HG02840 (cell line): ENCODE data around the gene PRSS56.

Experiments
- ATAC-seq: cut with Tn5 transposase; IDR thresholded peaks from one replicate; pipeline ENCODE4 v1.9.1; 2021; ENCODE audit warnings: mild to moderate bottlenecking, moderate library complexity, moderate number of reproducible peaks; ENCODE audit not compliant: unreplicated experiment, low FRiP score

The PRSS56 gene

DNA sequence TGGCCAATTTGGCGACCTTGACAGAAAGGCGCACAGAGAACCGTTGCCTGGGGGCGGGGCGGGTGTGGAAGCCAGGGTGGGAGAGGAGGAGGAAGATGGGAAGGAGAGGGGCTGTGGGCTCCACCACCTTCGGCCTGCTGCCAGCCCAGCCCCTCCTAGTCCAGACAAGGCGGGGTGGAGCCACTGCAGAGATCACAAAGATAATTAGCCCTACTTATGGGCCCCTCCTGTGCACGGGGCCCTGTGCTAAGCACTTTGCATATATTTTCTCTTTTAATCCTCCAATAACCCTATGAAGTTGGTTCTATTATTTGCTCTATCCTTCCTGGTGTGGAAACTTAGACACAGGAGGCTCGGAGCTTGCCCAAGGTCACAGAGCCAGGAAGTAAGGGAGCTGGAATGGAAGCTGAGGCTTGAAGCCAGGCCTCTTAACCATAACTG, 18.8 kb upstream of the PRSS56 start:
- ATAC-seq, result no peak

DNA sequence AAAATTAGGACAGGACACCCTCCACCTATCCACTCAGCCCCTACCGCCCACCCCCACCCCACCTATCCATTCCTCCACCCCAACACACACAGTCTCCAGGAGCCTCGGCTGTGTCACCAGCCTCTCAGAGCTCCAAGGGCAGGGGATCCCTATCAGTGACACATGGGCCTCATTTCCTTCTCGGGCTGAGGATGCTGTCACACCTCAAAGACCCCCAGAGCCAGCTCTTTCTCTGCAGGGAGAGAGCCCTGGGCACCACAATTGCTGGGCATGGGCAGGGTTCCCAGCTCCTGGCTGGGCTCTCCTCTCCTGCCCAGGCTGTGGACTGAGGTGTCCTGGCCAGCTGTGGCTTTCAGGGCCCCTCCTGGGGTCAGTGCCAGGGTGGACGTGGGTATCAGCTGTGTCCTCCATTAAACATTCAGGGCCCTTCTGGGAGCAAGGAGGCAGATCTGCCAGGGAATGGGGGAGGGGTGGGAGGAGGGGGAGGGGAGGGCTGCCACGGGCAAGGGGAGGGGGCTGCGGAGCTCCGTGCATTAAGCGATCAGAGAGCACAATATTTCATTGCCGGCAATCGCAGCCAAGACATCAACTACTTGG, 18.3 kb upstream of the PRSS56 start:
- no peak for ATAC-seq

DNA sequence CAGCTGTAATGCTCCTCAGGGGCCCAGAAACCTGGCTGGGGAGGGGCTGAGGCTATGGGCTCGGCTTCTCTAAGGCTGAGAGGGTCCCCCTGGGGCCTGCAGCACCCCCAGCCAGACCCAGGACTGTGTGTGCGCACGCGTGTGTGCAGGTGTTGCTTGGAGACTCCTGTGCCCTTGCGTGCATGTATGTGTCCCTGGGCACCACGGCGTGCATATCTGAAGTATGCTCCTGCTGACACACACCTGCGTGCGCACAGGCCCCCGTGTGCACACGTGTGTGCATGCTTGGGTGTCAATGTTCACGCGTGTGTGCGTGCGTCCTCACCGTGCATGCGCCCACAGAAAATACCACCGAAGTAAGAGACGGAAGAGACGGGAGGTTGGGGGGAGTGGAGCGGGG, 17.7 kb upstream of the PRSS56 start:
- no peak for ATAC-seq

DNA sequence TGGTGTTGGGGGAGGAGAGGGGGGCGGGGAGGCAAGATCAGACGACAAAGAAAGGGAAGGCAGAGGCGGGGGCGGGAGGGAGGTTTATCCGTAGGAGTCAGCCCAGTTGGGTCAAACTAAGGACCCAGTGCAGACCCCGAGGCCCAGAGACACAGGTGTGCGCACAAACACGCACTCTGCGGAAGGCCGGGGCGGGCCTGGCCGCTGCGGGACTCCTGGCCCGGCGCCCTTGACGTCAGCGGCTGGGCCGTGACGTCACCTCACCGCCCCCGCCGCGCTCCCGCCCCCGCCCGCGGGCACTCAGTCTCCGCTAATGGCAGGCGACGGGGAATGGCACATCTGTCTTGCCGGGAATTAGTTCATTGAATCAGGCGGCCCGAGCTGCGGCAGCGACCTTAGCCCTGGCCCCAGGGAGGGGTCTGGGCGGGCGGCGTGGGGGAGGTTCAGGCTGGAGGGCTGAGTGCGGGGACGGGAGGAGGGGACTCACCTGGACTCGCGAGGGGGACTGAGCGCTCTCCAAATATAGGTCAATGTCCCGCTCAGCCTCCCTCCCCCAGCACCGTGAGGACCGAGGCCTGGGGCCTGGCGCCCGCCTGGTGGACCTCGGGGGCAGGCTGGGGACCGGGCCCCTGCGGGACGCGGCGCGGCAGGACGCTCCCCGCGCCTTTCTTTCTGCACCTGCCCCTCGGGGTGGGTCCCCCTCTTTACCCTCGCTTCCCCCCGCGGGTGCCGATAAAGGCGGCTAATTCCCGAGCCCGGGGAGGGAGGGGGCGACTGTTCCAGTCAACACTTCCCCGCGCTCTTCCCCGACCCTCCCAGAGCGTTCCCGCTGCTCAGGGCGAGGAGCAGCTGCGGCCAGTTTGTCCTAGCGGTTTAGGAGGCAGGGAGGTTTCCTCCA, 17.0 kb upstream of the PRSS56 start:
- ATAC-seq, result no peak

DNA sequence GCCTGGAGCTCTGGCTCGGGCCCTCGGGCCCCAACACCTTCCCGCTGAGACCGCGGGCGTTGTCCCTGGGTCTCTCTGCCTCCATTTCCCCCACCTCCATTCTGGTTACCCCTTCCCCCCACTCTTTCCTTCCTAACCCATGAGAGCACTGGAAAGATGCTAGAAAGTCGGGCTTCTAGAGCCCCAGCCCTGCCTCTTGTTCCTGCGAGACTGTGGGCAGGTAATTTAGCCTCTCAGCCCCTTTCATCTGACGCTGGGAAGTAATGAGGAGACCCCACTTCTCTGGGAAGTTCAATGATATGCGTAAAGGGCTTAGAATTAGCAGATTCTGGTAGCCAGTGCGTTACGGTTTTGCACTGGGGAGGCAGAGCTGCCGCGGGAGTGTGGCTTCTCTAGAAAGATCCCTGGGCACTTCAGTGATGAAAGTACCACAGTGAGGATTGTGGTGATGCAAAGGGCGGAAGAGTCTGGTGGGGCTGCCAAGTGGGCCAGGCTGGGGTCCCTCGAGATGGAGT, 16.3 kb upstream of the PRSS56 start:
- no peak for ATAC-seq

DNA sequence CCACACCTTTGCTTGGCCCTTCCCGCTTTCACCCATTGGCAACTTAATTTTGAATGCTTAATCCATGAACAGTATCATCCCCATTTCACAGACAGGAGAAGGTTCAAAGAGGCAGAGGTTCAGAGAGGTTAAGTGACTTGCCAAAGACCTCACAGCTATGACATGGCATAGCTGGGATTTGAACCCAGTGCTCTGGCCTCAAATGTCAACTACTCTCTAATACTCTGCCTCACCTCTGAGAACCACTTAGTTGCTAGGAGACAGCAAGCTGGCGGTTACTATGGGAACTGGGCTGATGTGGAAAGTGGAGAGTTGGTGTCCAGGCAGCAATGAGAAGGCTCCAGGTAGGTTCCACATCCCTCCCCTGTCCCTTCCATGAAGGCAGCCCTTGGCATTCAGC, 15.8 kb upstream of the PRSS56 start:
- ATAC-seq, result no peak

DNA sequence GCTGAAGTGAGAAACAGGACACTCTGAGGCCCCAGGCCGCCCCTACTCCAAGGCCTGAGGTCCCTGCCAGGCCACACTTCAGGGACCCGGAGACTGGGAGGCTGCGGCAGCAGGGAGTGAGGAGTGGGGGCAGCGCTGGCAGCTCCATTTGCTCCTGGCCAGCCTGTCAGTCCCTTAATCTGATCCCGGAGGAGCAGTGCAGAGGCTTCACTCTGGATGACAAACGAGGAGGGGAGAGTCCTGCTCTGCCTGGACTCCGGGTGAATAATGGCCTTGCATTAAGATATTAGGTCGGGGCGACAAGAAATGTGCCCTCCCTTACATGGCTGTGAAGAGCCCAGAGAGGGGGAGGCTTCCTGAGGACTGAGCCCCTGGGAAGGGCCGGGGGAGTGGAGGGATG, 14.3 kb upstream of the PRSS56 start:
- no peak for ATAC-seq

DNA sequence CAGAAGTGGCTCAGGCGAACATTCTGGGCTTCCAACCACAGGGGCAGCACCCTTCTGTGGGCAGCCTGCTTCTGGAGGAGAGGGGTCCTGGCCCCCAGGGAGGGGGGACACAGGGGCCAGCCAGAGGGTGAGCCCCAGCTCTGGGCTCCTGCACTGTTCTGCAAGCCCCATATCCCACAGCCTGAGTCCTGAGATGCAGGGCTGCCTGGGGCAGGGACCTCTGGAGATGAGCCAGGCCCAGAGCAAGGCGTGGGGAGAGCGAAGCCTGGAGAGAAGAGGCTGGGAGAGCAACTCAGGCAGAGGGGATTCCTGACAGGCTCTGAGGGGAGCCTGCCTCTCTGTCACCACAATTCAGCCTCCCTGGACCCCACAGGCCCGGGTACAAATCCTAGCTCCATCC, 13.5 kb upstream of the PRSS56 start:
- no peak for ATAC-seq

DNA sequence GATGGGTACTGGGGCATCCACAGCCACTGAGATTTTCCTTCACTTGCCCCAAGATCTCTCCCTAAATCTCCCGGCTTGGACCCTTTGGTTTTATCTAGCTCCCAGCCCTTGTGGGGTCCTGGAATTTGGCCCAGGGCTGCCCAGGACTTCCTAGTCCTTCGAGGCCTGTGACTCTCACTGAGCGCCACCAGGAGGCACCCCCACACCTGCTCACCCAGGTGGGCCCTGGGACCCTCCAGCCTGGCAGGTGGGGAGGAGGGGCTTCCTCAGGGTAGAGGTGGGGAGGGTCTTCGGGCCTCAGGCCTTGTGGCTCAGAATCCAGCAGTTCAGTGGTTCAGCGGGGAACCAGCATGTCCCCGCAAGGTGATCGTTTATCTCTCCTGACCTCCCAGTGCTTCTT, 11.9 kb upstream of the PRSS56 start:
- ATAC-seq, result no peak

DNA sequence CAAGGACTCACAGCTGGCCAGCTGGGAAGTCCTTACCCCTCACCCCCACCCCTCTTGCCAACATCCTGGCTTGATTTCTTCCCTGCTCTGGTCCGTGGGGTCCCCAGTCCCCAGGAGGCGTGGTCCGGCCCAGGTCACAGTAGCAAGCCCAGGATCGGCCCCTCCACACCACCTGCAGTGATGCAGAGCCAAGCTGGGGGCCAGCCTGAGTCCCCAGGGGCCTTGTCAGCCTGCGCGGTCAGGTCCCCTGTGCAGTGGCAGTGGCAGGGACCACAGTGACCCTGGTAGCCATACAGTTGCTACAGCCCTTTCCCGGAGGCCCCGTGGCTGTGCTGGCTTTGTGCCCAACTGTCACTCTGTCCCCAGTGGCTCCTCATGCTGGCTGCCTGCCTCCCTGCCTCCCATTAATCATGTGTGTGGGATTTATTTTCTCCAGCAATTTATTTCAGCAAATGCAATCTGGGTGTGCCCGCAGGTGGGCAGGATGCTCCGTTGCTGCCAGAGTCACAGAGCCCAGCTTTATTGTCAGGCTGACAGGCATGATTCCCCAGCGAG, 8.8 kb upstream of the PRSS56 start:
- no peak for ATAC-seq

DNA sequence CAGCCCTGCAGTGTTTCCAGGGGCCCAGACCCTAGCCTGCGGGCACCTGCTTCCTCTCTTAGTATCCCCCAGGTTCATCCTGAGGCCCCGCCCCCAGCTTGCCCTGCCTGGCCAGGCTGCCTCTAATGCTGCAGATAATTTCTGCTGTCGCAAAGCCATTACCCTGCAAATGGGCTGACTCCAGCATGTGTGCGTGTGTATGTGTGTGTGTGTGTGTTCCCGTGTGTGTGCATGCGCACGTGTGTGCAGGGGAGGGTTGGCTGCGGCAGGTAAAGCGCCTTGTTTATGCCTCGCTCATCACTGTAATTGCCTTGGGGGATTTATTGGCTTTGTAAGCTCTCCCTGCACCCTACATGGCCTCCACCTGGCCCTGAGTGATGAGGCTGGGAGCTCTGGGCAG, 7.6 kb upstream of the PRSS56 start:
- ATAC-seq, result no peak

DNA sequence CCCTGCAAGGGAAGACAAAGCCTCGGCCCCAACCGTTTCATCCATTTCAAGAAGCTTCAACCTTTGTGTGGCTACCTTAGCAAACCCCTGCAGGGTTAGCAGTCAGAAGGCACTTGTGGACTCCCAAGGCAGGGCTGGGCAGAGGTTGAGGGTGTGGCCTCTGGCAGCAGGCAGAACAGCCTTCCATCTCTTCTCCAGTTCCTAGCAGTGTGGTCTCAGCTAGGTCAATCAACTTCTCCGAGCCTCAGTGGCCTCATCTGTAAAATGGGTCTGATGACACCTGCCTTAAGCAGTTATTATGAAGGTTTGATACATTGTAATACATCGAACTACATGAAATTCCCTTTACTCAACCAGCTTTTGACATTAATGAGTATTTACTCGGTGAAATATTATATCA, 6.8 kb upstream of the PRSS56 start:
- ATAC-seq, result no peak

DNA sequence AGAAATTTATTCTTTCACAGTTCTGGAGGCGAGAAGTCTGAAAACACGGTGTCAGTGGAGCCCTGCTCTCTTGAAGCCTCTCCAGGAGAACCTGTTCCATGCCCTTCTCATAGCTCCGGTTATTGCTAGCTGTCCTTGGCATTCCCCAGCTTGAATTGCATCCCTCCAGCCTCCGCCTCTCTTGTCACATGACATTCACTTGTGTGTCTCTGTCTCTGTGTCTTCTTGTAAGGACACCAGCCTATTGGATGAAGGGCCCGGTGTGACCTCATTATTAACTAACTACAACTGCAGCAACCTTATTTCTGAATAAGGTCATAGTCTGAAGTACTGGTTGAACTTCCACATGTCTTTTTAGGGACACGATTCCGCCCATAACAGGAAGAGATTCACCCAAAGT, 4.5 kb upstream of the PRSS56 start:
- no peak for ATAC-seq

DNA sequence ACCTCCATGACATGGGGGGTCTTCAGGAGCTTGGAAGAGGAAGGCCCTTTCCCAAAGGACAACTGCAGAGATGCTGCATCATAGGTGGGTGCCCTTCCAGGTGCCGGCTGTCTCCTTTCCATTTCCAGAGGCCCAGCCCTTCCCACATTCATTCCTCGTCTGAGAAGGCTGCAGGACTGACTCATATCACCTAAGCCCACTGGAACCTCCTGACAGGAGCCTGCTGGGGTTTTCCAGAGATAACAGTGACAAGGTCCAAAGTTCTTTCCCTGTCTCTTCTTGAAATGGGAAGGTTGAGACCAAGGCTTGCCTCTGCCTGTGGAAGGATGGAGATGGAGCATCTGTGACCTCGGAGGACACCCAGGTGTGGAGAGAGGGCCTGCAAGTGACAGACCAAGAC, 3.6 kb upstream of the PRSS56 start:
- no peak for ATAC-seq

DNA sequence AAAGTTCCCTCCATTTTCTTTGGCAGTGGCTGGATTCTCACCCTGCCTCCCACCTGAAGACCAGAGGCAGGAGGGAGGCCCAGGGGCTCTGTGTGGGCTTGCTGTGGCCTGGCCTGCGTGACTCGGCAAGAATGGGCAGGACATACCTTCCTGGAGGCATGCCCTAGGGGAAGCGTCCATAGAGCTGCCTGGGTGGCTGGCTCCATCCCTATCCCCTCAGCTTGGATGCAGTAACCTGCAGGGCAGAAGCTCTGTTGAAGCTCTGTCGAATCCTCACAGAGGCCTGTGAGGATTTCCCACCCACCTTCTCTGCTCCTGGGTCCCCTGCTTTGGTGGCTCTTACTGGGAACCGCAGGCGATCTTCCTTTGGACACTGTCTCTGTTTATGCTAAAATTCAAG, 1.3 kb upstream of the PRSS56 start:
- no peak for ATAC-seq

DNA sequence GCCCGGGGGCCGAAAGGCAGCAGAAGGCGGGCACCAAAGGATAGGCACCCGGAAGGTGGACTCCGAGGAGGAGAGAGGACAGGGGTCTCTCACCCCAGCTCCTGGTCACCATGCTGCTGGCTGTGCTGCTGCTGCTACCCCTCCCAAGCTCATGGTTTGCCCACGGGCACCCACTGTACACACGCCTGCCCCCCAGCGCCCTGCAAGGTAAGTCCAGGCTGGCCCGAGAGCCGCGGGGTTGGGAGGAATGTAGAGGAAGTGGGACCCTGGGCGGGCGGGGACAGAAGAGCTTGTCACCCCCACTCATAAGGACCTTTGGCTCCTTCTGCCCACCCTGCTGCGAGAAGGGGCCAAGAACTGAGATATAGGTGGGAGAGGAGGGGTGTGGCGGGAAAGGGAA, 301 bp downstream of the PRSS56 start:
- ATAC-seq, result no peak

DNA sequence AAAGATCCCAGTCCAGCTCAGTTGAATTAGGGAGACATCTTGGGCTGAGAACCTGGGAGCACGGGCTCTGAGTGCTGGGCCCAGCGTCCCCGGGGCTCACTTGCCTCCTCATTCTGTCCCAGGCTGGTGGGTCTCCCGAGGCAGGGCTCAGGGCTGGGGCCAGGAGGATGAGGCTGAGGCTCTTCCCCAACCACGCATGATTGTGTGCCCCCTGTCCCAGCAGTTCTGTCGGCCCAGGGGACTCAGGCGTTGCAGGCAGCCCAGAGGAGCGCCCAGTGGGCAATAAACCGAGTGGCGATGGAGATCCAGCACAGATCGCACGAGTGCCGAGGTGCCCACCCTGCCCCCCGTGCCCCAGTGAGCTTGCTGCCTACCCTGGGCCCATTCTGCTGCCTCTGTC, 910 bp downstream of the PRSS56 start:
- ATAC-seq, result no peak

DNA sequence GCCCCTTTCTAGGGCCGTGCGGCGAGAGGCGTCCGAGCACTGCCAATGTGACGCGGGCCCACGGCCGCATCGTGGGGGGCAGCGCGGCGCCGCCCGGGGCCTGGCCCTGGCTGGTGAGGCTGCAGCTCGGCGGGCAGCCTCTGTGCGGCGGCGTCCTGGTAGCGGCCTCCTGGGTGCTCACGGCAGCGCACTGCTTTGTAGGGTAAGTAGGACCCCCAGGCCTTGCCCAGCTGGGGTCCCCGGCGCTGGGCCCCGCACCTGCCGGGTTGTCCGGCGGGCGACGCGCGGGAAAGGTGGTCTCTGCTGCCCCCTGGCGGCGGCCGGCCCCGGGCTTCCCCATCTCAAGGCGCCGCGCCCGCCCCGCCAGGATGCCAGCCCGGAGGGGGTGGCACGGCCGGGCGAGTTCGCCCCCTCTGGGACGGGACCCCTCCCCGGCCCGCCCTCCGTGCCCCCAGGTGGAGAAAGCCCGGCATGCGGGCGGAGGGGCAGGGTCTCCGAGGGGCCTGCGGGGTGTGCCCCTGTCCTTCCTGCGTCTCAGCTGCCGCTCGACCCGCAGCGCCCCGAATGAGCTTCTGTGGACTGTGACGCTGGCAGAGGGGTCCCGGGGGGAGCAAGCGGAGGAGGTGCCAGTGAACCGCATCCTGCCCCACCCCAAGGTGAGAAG, 1.9 kb downstream of the PRSS56 start:
- ATAC-seq, result no peak

DNA sequence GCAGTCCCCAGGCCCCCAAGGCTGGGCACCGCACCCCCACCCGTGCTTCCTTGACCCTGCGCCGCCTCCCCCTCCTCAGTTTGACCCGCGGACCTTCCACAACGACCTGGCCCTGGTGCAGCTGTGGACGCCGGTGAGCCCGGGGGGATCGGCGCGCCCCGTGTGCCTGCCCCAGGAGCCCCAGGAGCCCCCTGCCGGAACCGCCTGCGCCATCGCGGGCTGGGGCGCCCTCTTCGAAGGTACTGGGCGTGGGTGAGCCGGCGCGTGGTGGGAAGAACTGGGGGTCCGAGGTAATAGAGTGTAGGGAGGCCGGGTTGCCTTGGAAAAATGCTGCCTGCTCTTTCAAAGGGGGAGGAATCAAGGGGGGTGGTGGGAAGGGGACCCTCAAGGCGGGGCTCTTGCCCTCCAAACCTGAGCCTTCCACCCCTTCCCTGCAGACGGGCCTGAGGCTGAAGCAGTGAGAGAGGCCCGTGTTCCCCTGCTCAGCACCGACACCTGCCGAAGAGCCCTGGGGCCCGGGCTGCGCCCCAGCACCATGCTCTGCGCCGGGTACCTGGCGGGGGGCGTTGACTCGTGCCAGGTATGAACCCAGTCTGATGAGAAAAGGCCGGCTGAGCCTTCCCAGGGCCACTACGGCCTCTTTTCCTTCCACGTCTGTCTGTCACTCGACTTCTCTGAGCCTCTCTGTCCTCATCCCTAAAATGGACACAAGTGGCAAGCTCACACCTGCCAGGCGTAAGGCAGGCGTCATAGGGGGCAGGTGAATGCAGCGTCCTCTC, 2.6 kb downstream of the PRSS56 start:
- no peak for ATAC-seq

DNA sequence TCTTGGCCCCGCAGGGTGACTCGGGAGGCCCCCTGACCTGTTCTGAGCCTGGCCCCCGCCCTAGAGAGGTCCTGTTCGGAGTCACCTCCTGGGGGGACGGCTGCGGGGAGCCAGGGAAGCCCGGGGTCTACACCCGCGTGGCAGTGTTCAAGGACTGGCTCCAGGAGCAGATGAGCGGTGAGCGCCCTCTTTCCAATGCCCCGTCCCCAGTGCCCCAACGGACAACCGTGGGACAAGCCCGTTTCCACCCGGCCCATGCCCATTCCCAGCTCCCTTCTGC, 3.2 kb downstream of the PRSS56 start:
- no peak for ATAC-seq
